ENCODE results near the gene AIFM2.
"Not testable (repeated sequence)": the region's sequence is repeated elsewhere in the genome, so short reads cannot be mapped to it uniquely, and the experiment has no call there.

AIFM2 gene

DNA sequence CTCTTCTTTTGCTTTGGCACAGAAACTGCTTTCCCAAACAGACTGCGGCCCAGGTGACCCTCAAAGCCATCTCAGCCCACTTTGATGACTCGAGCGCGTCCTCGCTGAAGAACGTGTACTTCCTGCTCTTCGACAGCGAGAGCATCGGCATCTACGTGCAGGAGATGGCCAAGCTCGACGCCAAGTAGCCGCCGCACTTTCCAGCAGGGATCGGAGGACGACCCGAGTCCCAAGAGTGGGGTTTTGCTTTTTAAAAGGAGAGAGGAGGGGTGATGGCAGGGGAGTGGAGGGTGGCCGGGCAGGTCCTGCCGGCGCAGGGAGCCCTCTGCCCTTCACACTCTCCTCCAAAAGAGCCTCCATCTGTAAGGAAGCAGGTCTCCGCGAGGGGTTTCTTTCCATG, 21.1 kb downstream of the AIFM2 start:
- Histone ChIP-seq H3K79me2 (ENCODE audit: insufficient read depth, low read depth) (no peaks in the 10 kb centered on the region), H3K36me3 (ENCODE audit: insufficient read depth) (no peaks in the 10 kb centered on the region), H3K27me3 (ENCODE audit: insufficient read depth, low read depth) (no peaks in the 10 kb centered on the region), H3K9ac (no peak overlapping the region), H4K20me1 (ENCODE audit: insufficient read depth) (no peaks in the 10 kb centered on the region), H3K4me1 (ENCODE audit: low read depth, poor library complexity, severe bottlenecking) (peaks cover 27% of the 10 kb centered on the region), H2AFZ (ENCODE audit: low read depth) (no peak overlapping the region), H3K27ac (no peak overlapping the region), H3K4me3 (IDR thresholded peaks at IDR 0.05; ENCODE audit: insufficient read depth, low read depth, low read length) (no peak overlapping the region), H3K4me2 (no peak overlapping the region)
- TF ChIP-seq, protein P1, sequence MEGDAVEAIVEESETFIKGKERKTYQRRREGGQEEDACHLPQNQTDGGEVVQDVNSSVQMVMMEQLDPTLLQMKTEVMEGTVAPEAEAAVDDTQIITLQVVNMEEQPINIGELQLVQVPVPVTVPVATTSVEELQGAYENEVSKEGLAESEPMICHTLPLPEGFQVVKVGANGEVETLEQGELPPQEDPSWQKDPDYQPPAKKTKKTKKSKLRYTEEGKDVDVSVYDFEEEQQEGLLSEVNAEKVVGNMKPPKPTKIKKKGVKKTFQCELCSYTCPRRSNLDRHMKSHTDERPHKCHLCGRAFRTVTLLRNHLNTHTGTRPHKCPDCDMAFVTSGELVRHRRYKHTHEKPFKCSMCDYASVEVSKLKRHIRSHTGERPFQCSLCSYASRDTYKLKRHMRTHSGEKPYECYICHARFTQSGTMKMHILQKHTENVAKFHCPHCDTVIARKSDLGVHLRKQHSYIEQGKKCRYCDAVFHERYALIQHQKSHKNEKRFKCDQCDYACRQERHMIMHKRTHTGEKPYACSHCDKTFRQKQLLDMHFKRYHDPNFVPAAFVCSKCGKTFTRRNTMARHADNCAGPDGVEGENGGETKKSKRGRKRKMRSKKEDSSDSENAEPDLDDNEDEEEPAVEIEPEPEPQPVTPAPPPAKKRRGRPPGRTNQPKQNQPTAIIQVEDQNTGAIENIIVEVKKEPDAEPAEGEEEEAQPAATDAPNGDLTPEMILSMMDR (conservative IDR thresholded peaks at IDR 0.05; ENCODE audit: low read depth, low read length), result no peak

DNA sequence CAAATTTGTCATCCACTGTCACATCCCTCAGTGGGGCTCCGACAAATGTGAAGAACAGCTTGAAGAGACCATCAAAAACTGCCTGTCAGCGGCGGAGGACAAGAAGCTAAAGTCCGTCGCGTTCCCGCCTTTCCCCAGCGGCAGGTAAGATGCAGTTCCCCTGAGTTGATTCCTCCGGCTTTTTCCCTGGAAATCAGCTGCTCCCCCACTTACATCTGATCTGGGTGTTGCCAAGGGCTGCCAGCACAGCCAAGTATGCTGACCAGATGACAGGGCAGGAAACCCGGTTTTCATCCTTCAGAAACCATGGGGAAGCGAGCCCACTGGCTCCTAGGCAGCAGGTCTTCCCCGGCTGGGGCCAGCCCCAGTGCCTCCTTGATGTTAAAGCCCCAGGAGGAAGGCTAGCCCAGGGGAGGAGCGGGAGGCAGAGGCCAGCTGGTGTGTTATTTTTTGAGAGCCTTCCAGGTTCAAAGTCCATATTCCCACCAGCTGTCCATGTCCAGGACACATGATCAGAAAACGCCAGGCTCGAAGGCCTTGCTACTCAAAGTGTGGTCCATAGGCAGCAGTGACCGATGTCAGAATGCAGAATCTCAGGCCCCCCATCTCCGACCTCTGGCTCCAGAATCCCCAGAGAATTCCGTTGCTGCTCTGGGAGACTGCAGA, 23.4 kb downstream of the AIFM2 start:
- H3K4me2 ChIP-seq, result no peak overlapping the region
- H3K27ac ChIP-seq, result no peak overlapping the region
- H3K27me3 ChIP-seq (ENCODE audit: insufficient read depth, low read depth), result no peaks in the 10 kb centered on the region
- peaks cover 27% of the 10 kb centered on the region for H3K4me1 ChIP-seq (ENCODE audit: low read depth, poor library complexity, severe bottlenecking)
- H3K79me2 ChIP-seq (ENCODE audit: insufficient read depth, low read depth), result no peaks in the 10 kb centered on the region
- no peaks in the 10 kb centered on the region for H3K36me3 ChIP-seq (ENCODE audit: insufficient read depth)
- no peak overlapping the region for H3K9ac ChIP-seq
- H2AFZ ChIP-seq (ENCODE audit: low read depth), result no peak overlapping the region
- H4K20me1 ChIP-seq (ENCODE audit: insufficient read depth), result no peaks in the 10 kb centered on the region
- TF ChIP-seq, protein P1 (conservative IDR thresholded peaks at IDR 0.05; ENCODE audit: low read depth, low read length), result no peak
- H3K4me3 ChIP-seq (IDR thresholded peaks at IDR 0.05; ENCODE audit: insufficient read depth, low read depth, low read length), result no peak overlapping the region

DNA sequence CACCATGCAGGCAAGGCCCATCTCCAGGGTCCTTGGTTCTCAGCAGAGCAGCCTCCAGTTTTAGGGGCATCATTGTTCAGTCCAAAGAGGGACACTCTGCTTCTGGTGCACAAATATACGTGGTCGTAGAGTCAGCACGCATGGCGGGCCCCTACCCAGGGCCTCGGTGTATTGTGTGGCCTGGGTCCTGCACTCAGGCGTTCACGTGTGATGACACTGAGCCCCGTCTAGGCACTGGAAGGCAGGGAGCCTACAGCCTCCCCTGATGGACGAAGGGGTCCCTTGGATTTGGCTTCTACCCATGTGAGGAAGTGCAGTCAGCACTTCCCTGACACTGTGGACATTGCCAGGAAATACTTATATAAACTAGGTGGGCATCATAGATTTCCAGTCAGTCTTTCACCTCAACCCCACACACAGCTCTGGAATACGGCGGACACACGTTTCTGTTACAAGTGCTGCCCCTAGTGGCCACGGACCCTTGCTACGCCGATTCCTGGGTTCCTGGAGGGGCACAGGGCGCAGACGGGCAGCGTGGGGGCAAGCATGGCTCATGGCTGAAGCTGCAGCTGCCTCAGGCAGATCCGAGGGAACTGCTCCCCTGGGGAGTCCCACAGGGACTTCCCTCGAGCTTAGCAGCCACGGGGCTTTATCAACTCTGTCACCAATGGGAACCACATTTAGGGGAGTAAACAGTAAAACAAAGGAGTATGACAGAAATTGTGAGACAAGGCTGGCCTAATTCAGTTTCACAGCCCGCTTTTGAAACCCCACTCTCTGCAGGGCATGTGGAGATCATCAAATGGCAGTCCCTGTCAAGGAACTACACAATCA, 25.4 kb downstream of the AIFM2 start:
- peak overlapping the region; percentile 23; the same call in 1 of the 2 replicates for H3K4me2 ChIP-seq
- peak overlapping the region; percentile 81 for H3K27ac ChIP-seq
- no peak overlapping the region for H3K4me3 ChIP-seq (IDR thresholded peaks at IDR 0.05; ENCODE audit: insufficient read depth, low read depth, low read length)
- no peak overlapping the region for H2AFZ ChIP-seq (ENCODE audit: low read depth)
- H3K9ac ChIP-seq, result no peak overlapping the region
- H3K36me3 ChIP-seq (ENCODE audit: insufficient read depth), result no peaks in the 10 kb centered on the region
- peaks cover 24% of the 10 kb centered on the region for H3K4me1 ChIP-seq (ENCODE audit: low read depth, poor library complexity, severe bottlenecking)
- no peaks in the 10 kb centered on the region for H3K27me3 ChIP-seq (ENCODE audit: insufficient read depth, low read depth)
- H3K79me2 ChIP-seq (ENCODE audit: insufficient read depth, low read depth), result no peaks in the 10 kb centered on the region
- TF ChIP-seq, protein P1 (conservative IDR thresholded peaks at IDR 0.05; ENCODE audit: low read depth, low read length), result peak; percentile 64
- no peaks in the 10 kb centered on the region for H4K20me1 ChIP-seq (ENCODE audit: insufficient read depth)

DNA sequence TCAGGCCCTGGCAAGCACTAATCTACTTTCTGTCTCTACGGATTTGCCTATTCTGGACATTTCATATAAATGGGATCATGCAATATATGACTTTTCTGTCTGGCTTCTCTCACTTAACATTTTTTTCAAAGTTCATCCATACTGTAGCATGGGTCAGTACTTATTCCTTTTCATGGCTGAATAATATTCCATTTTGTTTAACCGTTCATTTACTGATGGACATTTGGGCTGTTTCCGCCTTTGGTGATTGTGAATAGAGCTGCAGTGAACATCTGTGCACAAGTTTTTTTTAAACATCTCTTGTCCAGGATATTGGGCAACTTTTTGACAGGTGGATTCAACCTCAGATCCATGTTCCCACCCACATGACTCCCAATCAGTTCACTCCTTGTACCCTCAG, 31.0 kb downstream of the AIFM2 start:
- no peak overlapping the region for H3K27ac ChIP-seq
- TF ChIP-seq, protein P1 (conservative IDR thresholded peaks at IDR 0.05; ENCODE audit: low read depth, low read length), result no peak
- no peaks in the 10 kb centered on the region for H3K27me3 ChIP-seq (ENCODE audit: insufficient read depth, low read depth)
- no peaks in the 10 kb centered on the region for H4K20me1 ChIP-seq (ENCODE audit: insufficient read depth)
- no peak overlapping the region for H2AFZ ChIP-seq (ENCODE audit: low read depth)
- no peaks in the 10 kb centered on the region for H3K36me3 ChIP-seq (ENCODE audit: insufficient read depth)
- H3K9ac ChIP-seq, result no peak overlapping the region
- no peak overlapping the region for H3K4me3 ChIP-seq (IDR thresholded peaks at IDR 0.05; ENCODE audit: insufficient read depth, low read depth, low read length)
- H3K79me2 ChIP-seq (ENCODE audit: insufficient read depth, low read depth), result no peaks in the 10 kb centered on the region
- no peak overlapping the region for H3K4me2 ChIP-seq
- peaks cover under 1% of the 10 kb centered on the region for H3K4me1 ChIP-seq (ENCODE audit: low read depth, poor library complexity, severe bottlenecking)

DNA sequence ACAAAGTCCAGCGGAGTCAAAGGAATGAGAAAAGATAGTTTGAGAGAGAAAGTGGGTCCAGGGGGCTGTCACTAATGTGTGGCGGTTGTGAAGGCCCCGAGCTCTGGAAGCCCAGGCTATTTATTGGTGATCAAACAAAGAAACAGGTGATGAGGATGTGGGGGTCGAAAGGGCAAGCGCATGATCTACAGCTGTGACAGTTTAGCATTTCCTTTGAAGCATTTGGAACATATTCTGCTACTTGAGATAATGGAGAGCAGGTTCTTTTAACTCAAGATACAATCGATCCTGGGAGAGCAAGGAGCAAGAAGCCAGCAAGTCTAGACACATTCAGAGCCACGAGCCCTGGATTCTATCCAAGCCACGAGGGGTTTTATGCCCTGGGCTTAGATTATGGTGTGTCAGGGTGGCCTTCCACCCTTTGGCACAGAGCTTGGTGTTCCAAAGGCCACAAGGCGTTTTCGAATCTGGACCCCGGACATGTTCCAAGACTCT, 31.5 kb downstream of the AIFM2 start:
- not testable (repeated sequence) for H3K9ac ChIP-seq; H3K4me3 ChIP-seq (IDR thresholded peaks at IDR 0.05; ENCODE audit: insufficient read depth, low read depth, low read length); H3K27ac ChIP-seq; H3K36me3 ChIP-seq (ENCODE audit: insufficient read depth); H4K20me1 ChIP-seq (ENCODE audit: insufficient read depth); H3K27me3 ChIP-seq (ENCODE audit: insufficient read depth, low read depth); H2AFZ ChIP-seq (ENCODE audit: low read depth); H3K79me2 ChIP-seq (ENCODE audit: insufficient read depth, low read depth); H3K4me2 ChIP-seq; H3K4me1 ChIP-seq (ENCODE audit: low read depth, poor library complexity, severe bottlenecking)
